NCI-H2081 treated with DMSO at 0.1 percent for 48 hours (cell line): ENCODE data around the gene RPTOR.

ENCODE experiments used
- DNase-seq: peaks from one replicate; lab custom pipeline; 2025; lab: John Stamatoyannopoulos, UW

Gene RPTOR

DNA sequence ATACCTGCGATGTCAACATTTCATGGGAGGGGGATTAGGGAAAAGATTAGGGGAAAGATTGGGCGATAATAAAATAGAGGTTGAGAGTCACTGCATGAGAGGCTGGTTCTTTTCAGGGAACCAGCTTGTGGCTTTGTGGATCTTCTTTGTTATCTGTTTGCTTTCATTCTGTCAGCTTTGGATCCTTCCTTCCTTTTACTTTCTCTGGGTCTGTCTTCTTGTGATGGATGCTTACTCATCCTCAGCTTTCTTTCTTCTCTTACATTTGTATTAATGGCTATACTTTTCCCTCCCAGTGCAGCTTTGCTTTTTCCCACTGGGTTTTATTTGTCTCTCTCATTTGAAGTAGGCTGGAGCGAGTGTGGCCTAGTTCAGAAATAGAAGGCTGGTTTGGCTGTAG, 47.1 kb downstream of the RPTOR start:
- DNase-seq: no peak

DNA sequence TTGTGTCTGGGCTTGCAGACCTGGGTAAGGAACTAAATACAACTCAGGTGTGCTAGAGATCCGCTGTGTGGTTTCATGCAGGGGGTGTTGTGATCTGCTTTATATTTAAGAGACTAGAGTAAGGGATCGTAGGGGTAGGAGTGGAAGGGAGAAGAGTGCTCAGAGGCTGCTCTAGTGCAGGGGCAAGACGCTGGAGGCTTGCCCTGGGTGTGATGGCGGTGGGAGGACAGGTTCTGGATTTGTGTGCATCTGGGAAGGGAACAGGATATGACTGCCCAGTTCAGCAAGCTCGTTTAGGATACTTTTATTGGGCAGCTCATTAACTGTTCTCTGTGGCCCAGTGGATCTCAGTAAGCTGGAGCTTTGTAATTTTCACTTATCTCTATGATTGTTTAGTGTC, 47.6 kb downstream of the RPTOR start:
- DNase-seq: no peak

- DNase-seq: no peak
Measured at GRCh38 chr17:80593181-80593580, 48.5 kb downstream of the RPTOR start.

- no peak for DNase-seq
Measured at GRCh38 chr17:80594431-80595269, 50.0 kb downstream of the RPTOR start.

- DNase-seq: no peak
Measured at GRCh38 chr17:80596760-80597608, 52.3 kb downstream of the RPTOR start.

DNA sequence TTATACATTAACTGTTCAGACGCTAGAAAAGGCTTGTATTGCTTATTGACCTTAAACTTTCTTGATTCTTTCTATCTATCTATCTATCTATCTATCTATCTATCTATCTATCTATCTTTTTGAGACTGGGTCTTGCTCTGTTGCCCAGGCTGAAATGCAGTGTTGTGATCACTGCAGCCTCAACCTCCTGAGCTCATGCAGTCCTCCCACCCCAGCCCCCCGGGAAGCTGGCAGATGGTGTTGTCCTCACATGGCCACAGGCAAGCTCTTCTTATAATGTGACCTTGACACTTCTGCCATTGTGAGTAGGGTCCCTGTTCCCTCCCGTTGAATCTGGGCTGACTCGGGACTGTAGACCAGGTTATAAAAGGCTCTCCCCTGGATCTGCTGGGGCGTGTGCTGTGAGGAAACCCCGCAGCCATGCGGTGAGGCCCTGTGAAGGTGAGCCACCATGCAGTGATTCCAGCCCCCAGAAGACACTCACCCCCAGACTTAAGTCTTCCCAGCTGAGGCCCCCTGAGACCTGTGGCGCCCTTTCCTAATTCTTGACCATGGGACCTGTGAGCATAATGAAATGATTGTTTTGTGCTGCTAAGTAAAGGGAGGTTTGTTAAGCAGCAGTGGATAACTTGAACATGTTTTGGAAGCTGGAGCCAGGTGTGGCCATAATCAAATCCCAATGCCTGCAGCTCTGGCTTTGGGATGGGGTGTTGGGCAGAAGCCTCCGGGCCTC, 54.3 kb downstream of the RPTOR start:
- no peak for DNase-seq

DNA sequence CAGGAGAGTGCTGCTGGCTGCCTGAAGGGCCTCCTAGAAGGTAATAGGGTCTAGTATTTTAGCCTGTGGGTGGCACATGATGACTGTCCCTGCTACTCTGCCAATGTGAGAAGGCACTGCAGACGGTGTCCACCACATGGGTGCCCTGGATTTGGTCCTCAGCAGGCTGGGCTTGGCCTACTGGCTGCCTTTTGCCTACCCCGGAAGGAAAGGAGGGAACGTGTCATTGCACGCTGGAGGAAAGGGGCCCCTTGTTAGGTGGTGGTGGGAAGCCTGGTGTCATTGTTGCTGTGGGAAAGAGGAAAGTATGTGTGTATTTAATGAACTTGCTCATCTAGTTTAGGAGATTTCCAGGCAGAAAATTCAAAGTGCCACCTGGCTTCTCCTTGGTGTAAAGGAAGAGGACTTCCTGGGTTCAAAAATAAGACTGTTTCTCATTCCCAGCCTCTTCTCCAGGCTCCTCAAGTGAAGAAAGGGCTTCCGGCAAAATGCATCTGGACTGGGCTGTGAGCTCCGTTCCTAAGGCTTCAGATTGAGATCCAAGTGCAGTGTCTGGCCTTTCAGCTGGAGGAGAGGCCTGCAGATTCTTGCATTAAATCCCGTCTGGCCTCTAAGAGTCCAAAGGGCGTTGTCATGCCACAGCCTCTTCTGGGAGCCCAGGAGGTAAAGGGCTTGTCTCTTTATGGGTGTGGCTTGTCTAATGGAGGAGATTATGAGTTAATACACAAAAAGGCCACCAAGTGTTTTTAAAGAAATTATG, 55.1 kb downstream of the RPTOR start:
- DNase-seq: no peak

DNA sequence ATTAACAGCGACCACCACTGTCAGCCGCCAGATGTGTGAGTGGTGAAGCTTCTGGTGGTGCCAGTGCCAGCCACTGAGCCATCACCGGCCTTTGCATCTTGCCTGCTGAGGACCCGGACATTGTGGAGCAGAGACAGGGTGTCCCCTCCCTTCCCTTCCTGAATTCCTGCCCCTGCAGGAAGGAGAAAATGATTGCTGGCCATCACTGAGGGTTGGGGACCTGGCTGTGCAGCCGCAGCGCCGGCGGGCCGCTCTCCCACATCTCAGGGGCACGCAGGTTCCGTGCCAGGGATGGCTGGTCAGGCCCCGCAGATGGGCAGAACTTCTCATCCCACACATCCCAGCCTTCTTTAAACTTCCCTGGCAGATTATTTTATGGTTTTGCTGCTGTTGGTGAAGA, 56.5 kb downstream of the RPTOR start:
- no peak for DNase-seq

DNA sequence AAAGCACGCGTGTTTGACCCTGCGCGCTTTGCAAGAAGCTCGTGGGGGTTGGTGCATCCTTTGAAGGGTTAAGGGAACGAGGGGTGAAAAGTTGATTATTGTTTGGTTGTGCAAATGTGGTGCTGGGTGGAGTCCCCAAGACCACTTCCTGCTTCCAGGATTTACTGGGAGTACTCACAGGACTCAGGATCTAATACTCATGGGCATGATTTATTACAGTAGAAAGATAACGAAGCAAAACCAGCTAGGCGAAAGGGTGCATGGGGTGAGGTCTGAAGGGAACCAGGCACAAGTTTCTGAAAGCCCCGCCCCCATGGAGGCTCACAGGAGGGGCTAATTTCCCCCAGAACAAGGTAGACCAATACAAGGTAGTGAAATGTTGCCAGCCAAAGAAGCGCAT, 58.8 kb downstream of the RPTOR start:
- no peak for DNase-seq

DNA sequence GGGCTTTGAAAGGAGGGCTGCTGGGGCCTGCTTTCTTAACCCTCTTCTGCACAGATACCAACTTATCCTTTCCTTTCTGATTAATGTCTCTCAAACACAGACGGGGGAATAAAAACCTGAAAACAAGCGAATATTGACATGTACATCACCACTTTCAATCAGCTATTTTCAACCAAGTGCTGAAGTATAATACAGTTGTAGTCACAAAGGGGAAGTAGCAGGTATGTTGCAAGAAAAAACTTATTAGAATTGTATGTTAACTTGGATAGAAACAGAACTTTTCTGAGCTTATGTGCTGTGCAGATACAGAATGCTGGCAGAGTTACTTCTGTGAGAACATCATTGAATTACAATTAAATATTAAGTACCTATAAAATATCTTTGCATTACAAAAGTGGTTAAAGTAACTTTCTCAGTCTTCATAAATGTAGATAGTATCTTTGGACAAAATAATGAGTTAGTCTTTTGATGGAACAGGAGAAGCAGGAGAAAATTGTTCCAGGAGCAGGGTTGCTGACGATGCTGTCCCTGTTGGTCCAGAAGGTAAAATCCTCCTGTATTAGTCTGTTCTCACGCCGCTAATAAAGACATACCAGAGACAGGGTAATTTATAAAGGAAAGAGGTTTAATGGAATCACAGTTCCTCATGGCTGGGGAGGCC, 59.5 kb downstream of the RPTOR start:
- DNase-seq: no peak

DNA sequence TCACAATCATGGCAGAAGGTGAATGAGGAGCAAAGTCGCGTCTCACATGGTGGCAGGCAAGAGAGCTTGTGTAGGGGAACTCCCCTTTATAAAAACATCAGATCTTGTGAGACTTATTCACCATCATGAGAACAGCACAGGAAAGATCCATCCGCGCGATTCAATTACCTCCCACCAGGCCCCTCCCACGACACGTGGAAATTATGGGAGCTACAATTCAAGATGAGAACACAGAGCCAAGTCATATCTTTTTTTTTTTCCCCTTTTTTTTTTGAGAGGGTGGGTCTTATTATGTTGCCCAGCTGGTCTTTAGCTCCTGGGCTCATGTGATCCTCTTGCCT, 60.0 kb downstream of the RPTOR start:
- DNase-seq: no peak

DNA sequence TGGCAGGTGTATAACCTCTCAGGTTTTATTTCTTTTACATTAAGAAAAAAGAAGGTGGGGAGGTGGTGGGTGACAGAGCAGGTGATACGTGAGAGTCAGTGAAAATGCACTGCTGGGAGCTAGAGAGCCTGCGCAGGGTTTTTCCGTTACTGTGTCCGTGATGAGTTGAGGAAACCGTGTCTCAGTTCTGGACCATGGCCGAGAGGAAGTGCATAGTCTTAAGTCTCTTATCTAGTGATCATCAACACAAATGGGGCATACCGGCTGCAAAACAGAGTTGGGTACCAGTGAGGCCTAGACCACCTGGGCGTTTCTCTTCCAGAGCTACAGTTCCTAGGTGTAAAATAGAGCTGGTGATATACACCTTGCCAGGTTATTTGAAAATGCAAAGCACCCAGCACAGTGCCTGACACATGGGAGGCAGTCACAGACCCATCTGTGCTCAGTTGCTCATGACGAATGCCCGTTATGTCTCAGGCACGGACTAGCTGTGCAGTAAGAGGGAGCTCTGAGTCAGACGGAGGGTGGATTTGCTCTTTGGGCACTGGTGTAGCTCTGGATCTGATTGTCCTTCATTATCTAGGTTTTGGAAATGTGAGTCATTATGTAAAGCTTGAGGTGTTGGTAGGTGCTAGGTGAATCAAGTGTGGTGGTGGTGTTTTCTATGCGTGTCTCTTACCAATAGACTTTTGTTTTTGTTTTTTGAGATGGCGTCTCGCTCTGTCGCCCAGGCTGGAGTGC, 60.9 kb downstream of the RPTOR start:
- DNase-seq: no peak

DNA sequence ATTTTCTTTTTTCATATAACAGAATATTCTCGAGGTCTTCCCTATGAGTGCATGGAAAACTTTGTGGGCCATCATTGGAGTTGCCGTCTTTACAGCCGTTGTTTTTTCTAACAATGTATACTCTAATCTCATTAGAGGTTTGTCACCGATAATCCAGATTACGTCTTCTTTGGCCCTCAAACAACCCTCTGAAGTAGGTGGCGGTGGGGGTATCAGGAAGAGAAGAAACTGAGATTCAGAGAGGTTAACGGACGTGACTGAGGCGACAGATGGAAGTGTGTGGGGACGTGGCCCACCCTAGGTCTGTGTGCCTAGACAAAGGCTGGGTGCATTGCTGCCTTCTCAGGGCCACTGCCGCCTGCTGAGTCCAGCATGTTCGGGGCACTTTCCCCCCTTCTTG, 63.7 kb downstream of the RPTOR start:
- no peak for DNase-seq

GRCh38 chr17:80609757-80610156, 65.1 kb downstream of the RPTOR start:
- no peak for DNase-seq

DNA sequence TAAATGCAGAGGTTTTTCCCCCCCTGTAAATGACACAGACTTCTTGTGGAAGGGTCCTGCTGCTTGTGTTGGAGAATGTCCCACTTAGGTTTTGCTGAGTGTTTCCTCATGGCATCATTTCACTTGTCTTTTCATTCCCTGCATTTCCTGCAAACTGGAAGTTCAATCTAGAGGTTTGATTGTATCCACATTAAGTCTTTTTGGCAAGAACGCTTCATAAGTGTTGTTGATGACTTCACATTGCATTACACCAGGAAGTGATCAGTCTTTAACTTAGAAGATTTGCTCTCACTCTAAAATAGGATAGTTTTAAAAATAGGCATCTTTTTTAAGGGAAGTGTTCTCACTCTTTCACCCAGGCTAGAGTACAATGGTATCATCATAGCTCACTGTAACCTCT, 67.2 kb downstream of the RPTOR start:
- no peak for DNase-seq

GRCh38 chr17:80612997-80613731, 68.5 kb downstream of the RPTOR start:
- DNase-seq: no peak

GRCh38 chr17:80613732-80614071, 69.1 kb downstream of the RPTOR start:
- no peak for DNase-seq

- no peak for DNase-seq
Measured at GRCh38 chr17:80614332-80615047, 69.9 kb downstream of the RPTOR start.

- DNase-seq: no peak
Measured at GRCh38 chr17:80615376-80615775, 70.7 kb downstream of the RPTOR start.
